ENCODE data around the gene UMPS.
"Not testable (repeated sequence)": the region's sequence is repeated elsewhere in the genome, so short reads cannot be mapped to it uniquely, and the experiment has no call there.

The UMPS gene

DNA sequence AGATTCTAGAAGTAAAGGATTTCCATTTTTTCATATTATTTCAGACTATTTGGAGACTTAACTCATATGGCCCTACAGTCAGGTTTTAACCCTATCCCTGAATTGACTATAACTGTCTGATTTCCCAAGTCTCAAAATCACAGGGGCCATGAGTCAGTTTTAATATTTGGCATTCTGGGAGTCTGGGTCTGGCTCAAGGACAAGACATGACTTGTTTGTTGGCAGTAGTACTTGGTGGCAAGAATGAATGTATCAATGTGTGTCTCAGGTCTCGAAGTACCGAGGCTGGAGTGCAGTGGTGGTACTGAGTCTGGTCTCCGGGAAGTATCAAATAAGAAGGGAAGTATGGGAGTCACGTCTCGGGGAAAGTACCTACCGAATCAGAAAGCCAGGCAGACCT lies 10.8 kb downstream of the UMPS start:
- peaks cover 56% of the 10 kb centered on the region for H3K36me3 ChIP-seq
- H3K4me3 ChIP-seq (ENCODE audit: low read depth in 1 of 2, low read length in 1 of 2), result no peak overlapping the region
- TF ChIP-seq, protein P1, sequence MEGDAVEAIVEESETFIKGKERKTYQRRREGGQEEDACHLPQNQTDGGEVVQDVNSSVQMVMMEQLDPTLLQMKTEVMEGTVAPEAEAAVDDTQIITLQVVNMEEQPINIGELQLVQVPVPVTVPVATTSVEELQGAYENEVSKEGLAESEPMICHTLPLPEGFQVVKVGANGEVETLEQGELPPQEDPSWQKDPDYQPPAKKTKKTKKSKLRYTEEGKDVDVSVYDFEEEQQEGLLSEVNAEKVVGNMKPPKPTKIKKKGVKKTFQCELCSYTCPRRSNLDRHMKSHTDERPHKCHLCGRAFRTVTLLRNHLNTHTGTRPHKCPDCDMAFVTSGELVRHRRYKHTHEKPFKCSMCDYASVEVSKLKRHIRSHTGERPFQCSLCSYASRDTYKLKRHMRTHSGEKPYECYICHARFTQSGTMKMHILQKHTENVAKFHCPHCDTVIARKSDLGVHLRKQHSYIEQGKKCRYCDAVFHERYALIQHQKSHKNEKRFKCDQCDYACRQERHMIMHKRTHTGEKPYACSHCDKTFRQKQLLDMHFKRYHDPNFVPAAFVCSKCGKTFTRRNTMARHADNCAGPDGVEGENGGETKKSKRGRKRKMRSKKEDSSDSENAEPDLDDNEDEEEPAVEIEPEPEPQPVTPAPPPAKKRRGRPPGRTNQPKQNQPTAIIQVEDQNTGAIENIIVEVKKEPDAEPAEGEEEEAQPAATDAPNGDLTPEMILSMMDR (IDR thresholded peaks at IDR 0.05), result no peak
- no peaks in the 10 kb centered on the region for H3K4me1 ChIP-seq (ENCODE audit: control insufficient read depth in 1 of 2, insufficient read depth in 1 of 2, low read depth in 1 of 2, low read length in 1 of 2)
- no peak overlapping the region for H3K27ac ChIP-seq
- no peaks in the 10 kb centered on the region for H3K27me3 ChIP-seq
- H3K9me3 ChIP-seq, result no peaks in the 10 kb centered on the region

DNA sequence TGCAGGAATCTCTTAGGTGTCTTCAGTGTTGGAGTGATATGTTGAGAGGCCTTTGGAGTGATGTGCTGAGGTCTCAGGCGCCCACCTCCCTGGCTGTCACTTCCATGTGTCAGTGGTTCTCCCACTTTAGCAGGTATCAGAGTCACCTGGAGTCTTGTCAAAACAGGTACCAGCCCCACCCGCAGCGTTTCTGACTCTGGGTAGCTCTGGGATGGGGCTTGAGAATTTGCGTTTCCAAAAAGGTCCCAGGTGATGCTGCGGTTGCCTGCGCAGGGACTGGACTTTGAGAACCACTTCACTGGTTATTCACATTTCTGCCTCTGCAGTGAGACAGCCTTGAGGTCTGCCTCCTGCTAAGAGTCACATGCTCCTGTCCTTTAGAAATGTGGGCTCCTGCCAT lies 15.5 kb downstream of the UMPS start:
- TF ChIP-seq, protein P1 (IDR thresholded peaks at IDR 0.05), result no peak
- Histone ChIP-seq H3K27me3 (no peaks in the 10 kb centered on the region), H3K9me3 (no peaks in the 10 kb centered on the region), H3K4me1 (ENCODE audit: control insufficient read depth in 1 of 2, insufficient read depth in 1 of 2, low read depth in 1 of 2, low read length in 1 of 2) (no peaks in the 10 kb centered on the region), H3K4me3 (ENCODE audit: low read depth in 1 of 2, low read length in 1 of 2) (no peak overlapping the region), H3K36me3 (peaks cover 32% of the 10 kb centered on the region), H3K27ac (no peak overlapping the region)

DNA sequence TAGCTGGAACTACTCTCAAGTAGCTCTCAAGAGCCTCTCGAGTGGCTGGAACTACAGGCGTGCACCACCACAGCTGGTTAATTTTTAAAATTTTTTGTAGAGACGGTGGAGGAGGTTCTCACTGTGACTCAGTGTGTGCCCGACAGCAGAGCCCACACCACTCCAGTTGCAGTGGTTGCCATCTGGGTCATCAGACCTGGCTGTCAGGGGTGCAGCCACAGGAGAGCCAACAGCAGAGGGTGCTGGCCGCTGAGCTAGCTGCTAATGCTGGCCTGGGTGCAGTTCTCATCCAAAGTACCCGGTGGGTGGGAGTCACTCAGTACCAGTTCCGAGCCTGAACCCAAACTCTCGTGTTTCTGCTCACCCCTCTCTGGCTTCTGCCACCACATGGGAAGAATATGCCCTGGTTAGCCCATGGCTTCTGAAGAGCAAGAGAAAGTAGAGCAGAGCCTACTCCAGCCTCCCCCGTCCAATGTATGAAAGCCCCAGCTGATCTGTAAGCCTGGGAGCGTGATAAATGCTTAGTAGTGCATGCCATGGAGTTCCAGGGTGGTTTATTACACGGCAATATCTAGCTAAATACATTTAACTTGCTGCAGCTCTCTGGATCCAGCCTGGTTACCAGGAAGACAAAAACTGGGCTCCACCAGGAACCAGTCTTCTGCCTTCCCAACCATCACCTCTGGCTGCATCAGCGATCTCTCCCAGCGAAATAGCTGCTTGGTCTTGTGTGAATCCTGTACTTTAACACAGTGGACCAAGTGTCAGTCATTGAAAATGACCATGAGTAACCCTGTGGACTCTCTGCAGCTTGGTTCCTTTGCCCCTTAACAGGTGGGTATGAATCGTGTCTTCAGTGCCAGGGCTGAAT lies 17.1 kb downstream of the UMPS start:
- H3K36me3 ChIP-seq, result peaks cover 21% of the 10 kb centered on the region
- H3K4me1 ChIP-seq (ENCODE audit: control insufficient read depth in 1 of 2, insufficient read depth in 1 of 2, low read depth in 1 of 2, low read length in 1 of 2), result no peaks in the 10 kb centered on the region
- TF ChIP-seq, protein P1 (IDR thresholded peaks at IDR 0.05), result no peak
- H3K27me3 ChIP-seq, result no peaks in the 10 kb centered on the region
- H3K9me3 ChIP-seq, result no peaks in the 10 kb centered on the region
- no peak overlapping the region for H3K27ac ChIP-seq
- H3K4me3 ChIP-seq (ENCODE audit: low read depth in 1 of 2, low read length in 1 of 2), result no peak overlapping the region

DNA sequence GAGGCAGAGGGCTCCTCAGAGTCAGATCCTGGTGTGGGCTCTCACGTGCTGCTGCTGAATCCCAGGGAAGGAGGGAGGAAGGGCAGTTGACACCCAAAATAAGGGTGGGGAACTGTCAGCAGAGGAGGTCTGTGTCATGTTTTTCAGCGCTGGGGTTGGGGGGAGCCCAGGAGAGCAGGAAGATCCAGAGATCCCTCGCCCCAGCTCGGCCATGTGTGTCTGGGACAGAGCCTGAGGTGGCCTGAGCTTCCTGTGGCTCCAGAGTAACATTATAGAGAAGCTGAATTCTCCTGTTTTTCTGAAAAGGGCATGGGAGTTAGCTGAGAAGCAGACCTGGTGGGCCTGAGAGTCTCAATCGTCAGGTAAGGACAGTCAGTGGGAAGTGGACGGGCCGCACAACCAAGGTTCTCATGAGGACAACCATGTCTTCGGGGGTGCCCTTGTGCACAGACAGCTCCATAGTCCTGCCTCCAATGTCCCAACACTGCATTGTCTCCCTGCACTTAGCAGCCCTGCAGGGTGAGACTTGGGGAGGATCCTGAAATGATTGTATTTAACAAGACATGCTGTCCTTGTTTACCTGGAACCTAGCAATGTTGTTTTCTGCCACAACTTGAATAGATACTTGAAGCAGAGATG lies 18.4 kb downstream of the UMPS start:
- Histone ChIP-seq H3K27ac (no peak overlapping the region), H3K9me3 (no peaks in the 10 kb centered on the region), H3K4me3 (ENCODE audit: low read depth in 1 of 2, low read length in 1 of 2) (no peak overlapping the region), H3K27me3 (no peaks in the 10 kb centered on the region), H3K4me1 (ENCODE audit: control insufficient read depth in 1 of 2, insufficient read depth in 1 of 2, low read depth in 1 of 2, low read length in 1 of 2) (no peaks in the 10 kb centered on the region), H3K36me3 (peaks cover 14% of the 10 kb centered on the region)
- TF ChIP-seq, protein P1 (IDR thresholded peaks at IDR 0.05), result no peak

DNA sequence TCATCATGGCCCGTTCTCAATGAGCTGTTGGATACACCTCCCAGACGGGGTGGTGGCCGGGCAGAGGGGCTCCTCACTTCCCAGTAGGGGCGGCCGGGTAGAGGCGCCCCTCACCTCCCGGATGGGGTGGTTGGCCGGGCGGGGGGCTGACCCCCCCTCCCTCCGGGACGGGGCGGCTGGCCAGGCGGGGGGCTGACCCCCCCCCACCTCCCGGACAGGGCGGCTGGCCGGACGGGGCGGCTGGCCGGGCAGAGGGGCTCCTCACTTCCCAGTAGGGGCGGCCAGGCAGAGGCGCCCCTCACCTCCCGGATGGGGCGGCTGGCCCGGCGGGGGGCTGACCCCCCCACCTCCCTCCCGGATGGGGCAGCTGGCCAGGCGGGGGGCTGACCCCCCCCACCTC lies 19.6 kb downstream of the UMPS start:
- H3K4me3 ChIP-seq (ENCODE audit: low read depth in 1 of 2, low read length in 1 of 2); H3K27me3 ChIP-seq; H3K9me3 ChIP-seq; H3K36me3 ChIP-seq; H3K4me1 ChIP-seq (ENCODE audit: control insufficient read depth in 1 of 2, insufficient read depth in 1 of 2, low read depth in 1 of 2, low read length in 1 of 2); H3K27ac ChIP-seq: not testable (repeated sequence)

DNA sequence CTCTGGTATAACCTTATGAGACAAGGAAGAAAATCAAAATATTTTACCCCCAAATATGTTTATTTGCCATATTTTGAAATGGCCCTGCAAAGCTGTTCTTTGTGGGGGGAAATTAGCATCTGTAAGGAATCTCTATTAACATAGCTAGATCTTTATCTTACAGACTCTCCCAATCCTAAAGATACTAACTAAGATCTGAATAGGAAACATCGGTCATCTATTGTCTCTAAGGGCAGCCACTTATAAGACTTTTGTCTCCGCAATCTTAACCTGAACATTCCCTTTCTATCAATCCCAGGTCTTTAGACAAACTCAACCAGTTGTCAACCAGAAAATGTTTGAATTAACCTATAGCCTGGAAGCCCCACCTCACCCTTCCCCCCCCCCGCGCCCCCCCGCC lies 21.2 kb downstream of the UMPS start:
- Histone ChIP-seq H3K4me3 (ENCODE audit: low read depth in 1 of 2, low read length in 1 of 2) (no peak overlapping the region), H3K27me3 (no peaks in the 10 kb centered on the region), H3K27ac (no peak overlapping the region), H3K4me1 (ENCODE audit: control insufficient read depth in 1 of 2, insufficient read depth in 1 of 2, low read depth in 1 of 2, low read length in 1 of 2) (no peaks in the 10 kb centered on the region), H3K9me3 (no peaks in the 10 kb centered on the region), H3K36me3 (no peaks in the 10 kb centered on the region)
- TF ChIP-seq, protein P1 (IDR thresholded peaks at IDR 0.05), result no peak
